Stomach (tissue), 9 donors: ENCODE data around the gene EGFLAM. TPM values are rescaled to one million over a fixed set of nuclear protein-coding genes. Genes with fewer than 3 reads are reported as not detected.
A peak's percentile ranks its signal among the peaks of the same experiment; 100 is the strongest.

ENCODE experiments used
- DNase-seq, 2 donors: peaks; one replicate each; pipeline versions ENCODE4 v3.0.0 to v3.0.0-alpha.2; 2013 to 2019
- H3K27ac ChIP-seq, 5 donors: fragments of 200-600 bp in 4 of 5; sonication (generic) in 4 of 5; one replicate each; pipeline ENCODE4 v1.5.1; 2013 to 2019; ENCODE audit warnings: mild to moderate bottlenecking in 1 of 5, moderate library complexity in 1 of 5
- H3K27me3 ChIP-seq, 3 donors: fragments of 200-600 bp; sonication (generic); one replicate each; pipeline ENCODE4 v1.5.1; 2017 to 2019; ENCODE audit warnings: mixed run types in 1 of 3
- H3K36me3 ChIP-seq, 4 donors: fragments of 200-600 bp; sonication (generic); 1 replicate in 3 of 4; 2 replicates in 1 of 4; pipeline ENCODE4 v1.5.1; 2016 to 2019
- H3K4me1 ChIP-seq, 4 donors: fragments of 200-600 bp; sonication (generic); one replicate each; pipeline ENCODE4 v1.5.1; 2016 to 2019
- H3K4me3 ChIP-seq, 4 donors: fragments of 200-600 bp; sonication (generic) in 3 of 4; one replicate each; pipeline ENCODE4 v1.5.1; 2016 to 2019; ENCODE audit warnings: mild to moderate bottlenecking in 1 of 4
- H3K9me3 ChIP-seq, 4 donors: fragments of 200-600 bp; sonication (generic); one replicate each; pipeline ENCODE4 v1.5.1; 2016 to 2019
- CTCF ChIP-seq, 7 experiments: fragments of 450-650 bp in 4 of 7; fragments of 200-600 bp in 3 of 7; sonication (generic) in 3 of 7; IDR thresholded peaks; one replicate each; pipeline ENCODE4 v1.5.1; 2016 to 2019; ENCODE audit warnings: antibody characterized with exemption in 7 of 7, control low read depth in 2 of 7, mild to moderate bottlenecking in 1 of 7
- EP300 ChIP-seq: sonication (generic); formaldehyde crosslinking; IDR thresholded peaks from one replicate; pipeline ENCODE4 v1.6.1; 2017; ENCODE audit warnings: antibody characterized with exemption
- POLR2A ChIP-seq, 4 donors: fragments of 450-650 bp; IDR thresholded peaks; one replicate each; pipeline ENCODE4 v1.6.1; 2016; ENCODE audit warnings: antibody characterized with exemption in 4 of 4, control low read depth in 2 of 4, mild to moderate bottlenecking in 1 of 4, moderate library complexity in 1 of 4
- POLR2AphosphoS5 ChIP-seq, 3 donors: sonication (generic); formaldehyde crosslinking; IDR thresholded peaks; one replicate each; pipeline ENCODE4 v1.6.1; 2016; ENCODE audit warnings: antibody characterized with exemption in 3 of 3
- WGBS, 5 donors: extraction: QIAGEN DNeasy Blood & Tissue Kit in 3 of 5; methylation state at CpG; one replicate each; pipeline versions ENCODE4 v1.1.5 to v1.1.7; 2013 to 2018; 5-methylcytosine and 5-hydroxymethylcytosine counted together
- intact Hi-C: fragments of 100-400 bp; cut with DNase I; formaldehyde crosslinking; loops from one replicate; pipeline ENCODE4 v1.15.1; 2023; ENCODE audit warnings: low total_unique reads
- polyA plus RNA-seq, 3 donors: library from polyadenylated mRNA; stranded (reverse); fragments of 200-250 nt; gene quantifications; one replicate each; pipeline ENCODE4 v1.2.3, GENCODE V29; 2013
- total RNA-seq, 5 donors: library from RNA; depleted of rRNA; stranded (reverse); fragments of >200 nt; gene quantifications; one replicate each; pipeline versions ENCODE4 v1.1.0 to v1.2.3, GENCODE V29; 2014 to 2016
- donor health status: healthy with polysubstance abuse.
- donor health status: Bipolar disorder and iron deficiency.
- donor health status: healthy.

Gene EGFLAM
- total and polyA plus RNA-seq, 8 donors: 0.61 to 5.9 (median 1.4) TPM; not detected in 3

- peak; percentile 38 to 85 for DNase-seq
Measured at GRCh38 chr5:38467353-38468040, 209.1 kb downstream of the EGFLAM start.

GRCh38 chr5:38468202-38468673 is 209.9 kb downstream of the EGFLAM start:
- no peaks in the 10 kb centered on the region for H3K9me3 ChIP-seq
- peak in 1 of 2 donors; percentile 41 for DNase-seq
- H3K27me3 ChIP-seq: peaks cover 0 to 6% (median 0%) of the 10 kb centered on the region in 3 donors
- WGBS, 5 donors: 69 to 89% (median 84%) methylated on average over 11 to 12 of the region's 12 CpGs
- peaks cover 27 to 66% (median 47%) of the 10 kb centered on the region in 4 donors for H3K4me1 ChIP-seq
- intact Hi-C loops: no loop called here
- H3K27ac ChIP-seq: peak overlapping the region in 4 of 5 donors; percentile 78 to 87 (median 84)
- no peak overlapping the region for H3K4me3 ChIP-seq
- TF ChIP-seq POLR2AphosphoS5 (IDR thresholded peaks at IDR 0.05) (peak in 1 of 3 donors; percentile 64), POLR2A (IDR thresholded peaks at IDR 0.05) (no peak)
- H3K36me3 ChIP-seq: no peaks in the 10 kb centered on the region

More at GRCh38 chr5:38467353-38468040, 209.1 kb downstream of the EGFLAM start:
- intact Hi-C loops: no loop called here
- peak overlapping the region in 1 of 4 donors; percentile 1 for H3K4me3 ChIP-seq
- H3K27me3 ChIP-seq: peaks cover 0 to 6% (median 0%) of the 10 kb centered on the region in 3 donors
- H3K36me3 ChIP-seq: no peaks in the 10 kb centered on the region
- H3K27ac ChIP-seq: peak overlapping the region; percentile 13 to 87 (median 83)
- no peaks in the 10 kb centered on the region for H3K9me3 ChIP-seq
- H3K4me1 ChIP-seq: peaks cover 27 to 69% (median 52%) of the 10 kb centered on the region in 4 donors
- TF ChIP-seq POLR2AphosphoS5 (IDR thresholded peaks at IDR 0.05) (peak in 1 of 3 donors; percentile 10), CTCF (IDR thresholded peaks at IDR 0.05) (no peak)
- 21 to 36% (median 30%) methylated on average over 22 of the region's 22 CpGs for WGBS, 5 donors

- H3K9me3 ChIP-seq: no peaks in the 10 kb centered on the region
- peak overlapping the region; percentile 49 to 87 (median 83) for H3K27ac ChIP-seq
- H3K4me1 ChIP-seq: peaks cover 21 to 59% (median 38%) of the 10 kb centered on the region in 4 donors
- WGBS, 5 donors: 51 to 84% (median 55%) methylated on average over 18 of the region's 18 CpGs
- TF ChIP-seq EP300 (peak; percentile 93), POLR2AphosphoS5 (IDR thresholded peaks at IDR 0.05) (peak in 2 of 3 donors; percentile 66 to 91), CTCF (IDR thresholded peaks at IDR 0.05) (no peak), POLR2A (IDR thresholded peaks at IDR 0.05) (no peak)
- DNase-seq: peak in 1 of 2 donors; percentile 80
- H3K27me3 ChIP-seq: peaks cover 0 to 6% (median 0%) of the 10 kb centered on the region in 3 donors
- H3K4me3 ChIP-seq: peak overlapping the region in 1 of 4 donors; percentile 1
- intact Hi-C loops: no loop called here
- no peaks in the 10 kb centered on the region for H3K36me3 ChIP-seq
Measured at GRCh38 chr5:38468978-38469706, 210.8 kb downstream of the EGFLAM start.

GRCh38 chr5:38469707-38470267 is 211.4 kb downstream of the EGFLAM start:
- H3K36me3 ChIP-seq: no peaks in the 10 kb centered on the region
- peak overlapping the region in 4 of 5 donors; percentile 78 to 87 (median 84) for H3K27ac ChIP-seq
- H3K27me3 ChIP-seq: peaks cover 0 to 6% (median 0%) of the 10 kb centered on the region in 3 donors
- no peak for TF ChIP-seq EP300
- no peak for TF ChIP-seq POLR2AphosphoS5 (IDR thresholded peaks at IDR 0.05)
- TF ChIP-seq CTCF (IDR thresholded peaks at IDR 0.05): no peak
- H3K9me3 ChIP-seq: no peaks in the 10 kb centered on the region
- DNase-seq: no peak
- peaks cover 21 to 54% (median 35%) of the 10 kb centered on the region in 4 donors for H3K4me1 ChIP-seq
- WGBS, 5 donors: 83 to 92% (median 87%) methylated on average over 7 to 11 of the region's 11 CpGs
- no peak overlapping the region for H3K4me3 ChIP-seq
- intact Hi-C loops: no loop called here
